Adipocyte (in vitro differentiated cells): ENCODE measurements around the gene PGGHG.
A peak's percentile ranks its signal among the peaks of the same experiment; 100 is the strongest.
"Not testable (repeated sequence)": the region's sequence is repeated elsewhere in the genome, so short reads cannot be mapped to it uniquely, and the experiment has no call there.

Source experiments
- DNase-seq: peaks from one replicate; pipeline ENCODE4 v3.0.0-alpha.2; 2015; ENCODE audit warnings: low read depth
- H3K27me3 ChIP-seq: replicated peaks from 2 replicates; pipeline ENCODE4 v1.7.0; 2013; ENCODE audit warnings: mild to moderate bottlenecking, low read length, moderate library complexity; ENCODE audit not compliant: control insufficient read depth, insufficient read depth
- H3K36me3 ChIP-seq: 2 replicates; pipeline ENCODE4 v1.7.0; 2013; ENCODE audit warnings: low read length, mild to moderate bottlenecking, moderate library complexity; ENCODE audit not compliant: control insufficient read depth, insufficient read depth, severe bottlenecking
- H3K4me1 ChIP-seq: 2 replicates; pipeline ENCODE4 v1.7.0; 2013; ENCODE audit warnings: mild to moderate bottlenecking, low read length, moderate library complexity; ENCODE audit not compliant: control insufficient read depth, insufficient read depth
- H3K4me3 ChIP-seq: 2 replicates; pipeline ENCODE4 v1.7.0; 2013; ENCODE audit warnings: mild to moderate bottlenecking, low read length, moderate library complexity
- H3K9ac ChIP-seq: 2 replicates; pipeline ENCODE4 v1.7.0; 2013; ENCODE audit warnings: mild to moderate bottlenecking, low read length, moderate library complexity
- H3K9me3 ChIP-seq: 2 replicates; pipeline ENCODE4 v1.7.0; 2013; ENCODE audit warnings: mild to moderate bottlenecking, low read length, moderate library complexity; ENCODE audit not compliant: control insufficient read depth

The PGGHG gene

GRCh38 chr11:331358-332060 is 42.6 kb downstream of the PGGHG start:
- H3K4me3 ChIP-seq: no peak overlapping the region
- H3K9me3 ChIP-seq: no peaks in the 10 kb centered on the region
- DNase-seq: no peak
- no peaks in the 10 kb centered on the region for H3K36me3 ChIP-seq
- H3K4me1 ChIP-seq: peaks cover 31% of the 10 kb centered on the region
- no peaks in the 10 kb centered on the region for H3K27me3 ChIP-seq
- H3K9ac ChIP-seq: no peak overlapping the region

- no peak overlapping the region for H3K9ac ChIP-seq
Measured at GRCh38 chr11:332651-333480, 43.9 kb downstream of the PGGHG start.

GRCh38 chr11:333616-334263 is 44.8 kb downstream of the PGGHG start:
- H3K4me3 ChIP-seq: peak overlapping the region; percentile 43
- not testable (repeated sequence) for H3K9ac ChIP-seq, DNase-seq, H3K9me3 ChIP-seq, H3K36me3 ChIP-seq, H3K27me3 ChIP-seq
- peaks cover 20% of the 10 kb centered on the region for H3K4me1 ChIP-seq

More at GRCh38 chr11:332651-333480, 43.9 kb downstream of the PGGHG start:
- Histone ChIP-seq H3K4me3 (no peak overlapping the region), H3K36me3 (no peaks in the 10 kb centered on the region), H3K9me3 (no peaks in the 10 kb centered on the region), H3K27me3 (no peaks in the 10 kb centered on the region), H3K4me1 (peaks cover 20% of the 10 kb centered on the region)
- no peak for DNase-seq

- Histone ChIP-seq H3K4me3 (peak overlapping the region; percentile 43), H3K9ac (peak overlapping the region; percentile 62), H3K4me1 (peaks cover 20% of the 10 kb centered on the region), H3K9me3 (no peaks in the 10 kb centered on the region), H3K36me3 (no peaks in the 10 kb centered on the region), H3K27me3 (no peaks in the 10 kb centered on the region)
- DNase-seq: no peak
Measured at GRCh38 chr11:334264-334994, 45.5 kb downstream of the PGGHG start.

- DNase-seq: no peak
- H3K4me3 ChIP-seq: no peak overlapping the region
- H3K9me3 ChIP-seq: no peaks in the 10 kb centered on the region
- peaks cover 20% of the 10 kb centered on the region for H3K4me1 ChIP-seq
- H3K36me3 ChIP-seq: no peaks in the 10 kb centered on the region
- H3K9ac ChIP-seq: peak overlapping the region; percentile 48
- H3K27me3 ChIP-seq: no peaks in the 10 kb centered on the region
Measured at GRCh38 chr11:335779-336658, 47.1 kb downstream of the PGGHG start.

GRCh38 chr11:336659-337198 is 47.8 kb downstream of the PGGHG start:
- DNase-seq: no peak
- Histone ChIP-seq H3K36me3 (no peaks in the 10 kb centered on the region), H3K4me3 (no peak overlapping the region), H3K9me3 (no peaks in the 10 kb centered on the region), H3K4me1 (peaks cover 20% of the 10 kb centered on the region), H3K27me3 (no peaks in the 10 kb centered on the region), H3K9ac (no peak overlapping the region)

GRCh38 chr11:337711-338110 is 48.8 kb downstream of the PGGHG start:
- H3K36me3 ChIP-seq: no peaks in the 10 kb centered on the region
- no peaks in the 10 kb centered on the region for H3K9me3 ChIP-seq
- DNase-seq: no peak
- peaks cover 20% of the 10 kb centered on the region for H3K4me1 ChIP-seq
- no peaks in the 10 kb centered on the region for H3K27me3 ChIP-seq
- no peak overlapping the region for H3K4me3 ChIP-seq
- H3K9ac ChIP-seq: no peak overlapping the region

GRCh38 chr11:339963-340362 is 51.0 kb downstream of the PGGHG start:
- no peaks in the 10 kb centered on the region for H3K9me3 ChIP-seq
- no peaks in the 10 kb centered on the region for H3K27me3 ChIP-seq
- no peak for DNase-seq
- H3K36me3 ChIP-seq: no peaks in the 10 kb centered on the region
- H3K9ac ChIP-seq: no peak overlapping the region
- H3K4me1 ChIP-seq: peaks cover 9% of the 10 kb centered on the region
- no peak overlapping the region for H3K4me3 ChIP-seq

GRCh38 chr11:340539-341512 is 51.9 kb downstream of the PGGHG start:
- Histone ChIP-seq H3K4me1 (peaks cover 4% of the 10 kb centered on the region), H3K36me3 (no peaks in the 10 kb centered on the region), H3K9me3 (no peaks in the 10 kb centered on the region), H3K27me3 (no peaks in the 10 kb centered on the region), H3K4me3 (no peak overlapping the region), H3K9ac (no peak overlapping the region)
- DNase-seq: no peak
